Hematopoietic multipotent progenitor cell treated with erythropoietin and hydrocortisone succinate and interleukin-3 and kit ligand, for 6 days (in vitro differentiated cells): ENCODE results near the gene CCDC116.
"Not testable (repeated sequence)": the region's sequence is repeated elsewhere in the genome, so short reads cannot be mapped to it uniquely, and the experiment has no call there.

Experiments used
- DNase-seq: peaks from one replicate; pipeline ENCODE4 v3.0.0-alpha.2; 2015

Gene CCDC116

DNA sequence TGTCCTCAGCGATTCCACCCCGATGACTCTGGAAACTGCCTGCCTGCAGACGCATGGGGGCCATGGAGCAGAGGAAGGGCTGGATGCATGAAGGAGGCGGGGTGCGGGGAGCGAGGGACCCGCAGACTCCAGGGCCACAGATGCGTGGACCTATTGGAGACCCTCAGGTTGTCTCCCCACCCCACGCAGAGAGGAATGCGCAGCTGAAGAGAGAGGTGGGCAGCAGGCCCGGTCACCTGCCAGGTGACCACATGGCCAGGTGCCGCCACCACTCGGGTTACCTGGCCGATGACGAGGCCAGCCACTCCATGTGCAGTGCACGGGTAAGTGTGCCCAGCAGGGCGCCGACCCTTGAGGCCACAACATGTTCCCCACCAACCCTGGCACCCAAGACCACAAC lies 371 bp downstream of the CCDC116 start:
- no peak for DNase-seq

DNA sequence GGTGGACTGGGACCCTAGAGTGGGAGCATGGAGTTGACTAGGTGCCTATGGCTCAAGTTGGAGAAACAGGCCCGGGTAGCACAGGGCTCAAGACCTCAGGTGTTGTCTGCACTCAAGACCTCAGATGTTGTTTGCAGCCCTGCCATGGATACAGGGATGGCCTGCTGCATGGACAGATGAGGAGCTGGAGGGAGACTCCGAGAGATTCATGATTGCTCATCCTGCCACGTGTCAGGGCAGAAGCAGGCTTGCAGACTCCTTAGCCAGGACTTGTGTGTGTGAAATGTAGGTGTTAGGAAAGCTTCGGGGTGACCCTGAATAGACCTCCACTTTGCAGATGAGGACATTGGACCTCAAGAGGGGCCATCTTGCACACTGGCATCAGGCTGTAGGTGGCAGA lies 921 bp downstream of the CCDC116 start:
- DNase-seq: no peak

GRCh38 chr22:21634081-21634480 lies 1.5 kb downstream of the CCDC116 start:
- DNase-seq: no peak

DNA sequence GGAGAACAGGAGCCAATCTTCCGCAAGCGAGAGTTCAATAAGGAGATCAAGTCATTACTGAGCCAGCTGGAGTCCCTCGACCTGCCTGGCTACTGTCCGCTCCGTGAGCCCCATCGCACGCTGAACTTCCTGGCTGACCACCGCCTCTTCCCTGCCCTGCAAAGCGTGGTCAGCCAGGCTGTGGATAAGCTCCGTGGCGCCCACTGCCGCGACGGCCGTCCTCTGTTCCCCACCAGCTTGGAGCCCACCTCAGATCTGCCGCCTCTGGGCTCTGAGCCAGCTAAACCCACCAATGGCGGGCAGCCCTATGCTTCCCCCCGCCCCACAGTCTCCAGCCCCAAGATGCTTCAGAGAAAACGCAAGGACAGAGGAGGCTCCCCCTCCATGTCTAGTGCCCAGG lies 2.3 kb downstream of the CCDC116 start:
- DNase-seq: no peak

DNA sequence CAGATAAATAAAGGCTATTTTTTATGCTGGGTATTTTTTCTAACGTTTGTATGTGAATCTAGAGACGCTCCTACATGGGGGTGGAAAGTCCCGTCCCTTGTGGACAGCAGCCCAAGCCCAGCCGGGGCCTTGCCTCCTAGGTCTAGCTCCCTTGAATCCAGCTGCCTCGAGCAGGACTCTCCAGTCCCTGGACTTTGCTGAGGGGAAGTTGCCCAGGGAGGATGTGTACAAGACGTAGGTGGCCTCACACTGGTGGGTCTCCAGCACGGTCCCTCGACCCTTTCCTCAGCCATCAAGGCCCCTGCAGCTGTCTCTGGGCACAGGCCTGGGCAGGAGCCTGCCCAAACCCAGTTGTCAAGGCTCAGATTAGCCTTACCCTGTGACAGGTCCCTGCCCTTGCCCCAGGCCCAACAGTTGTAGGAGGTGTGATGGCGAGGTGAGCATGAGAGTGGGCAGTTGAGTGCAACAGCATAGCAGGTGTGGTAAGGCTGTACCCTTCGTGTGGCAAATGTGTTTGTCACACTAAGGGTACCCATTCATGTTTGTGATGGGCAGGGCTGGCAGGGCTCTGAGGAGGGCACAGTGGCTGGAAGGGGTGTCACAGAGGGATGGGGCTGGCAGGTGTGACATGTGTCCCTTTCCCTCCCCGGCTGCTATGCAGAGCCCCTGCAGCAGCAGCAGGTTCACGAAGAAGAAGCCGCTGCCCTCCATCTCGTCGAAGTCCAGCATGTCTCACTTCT lies 3.4 kb downstream of the CCDC116 start:
- DNase-seq: no peak

DNA sequence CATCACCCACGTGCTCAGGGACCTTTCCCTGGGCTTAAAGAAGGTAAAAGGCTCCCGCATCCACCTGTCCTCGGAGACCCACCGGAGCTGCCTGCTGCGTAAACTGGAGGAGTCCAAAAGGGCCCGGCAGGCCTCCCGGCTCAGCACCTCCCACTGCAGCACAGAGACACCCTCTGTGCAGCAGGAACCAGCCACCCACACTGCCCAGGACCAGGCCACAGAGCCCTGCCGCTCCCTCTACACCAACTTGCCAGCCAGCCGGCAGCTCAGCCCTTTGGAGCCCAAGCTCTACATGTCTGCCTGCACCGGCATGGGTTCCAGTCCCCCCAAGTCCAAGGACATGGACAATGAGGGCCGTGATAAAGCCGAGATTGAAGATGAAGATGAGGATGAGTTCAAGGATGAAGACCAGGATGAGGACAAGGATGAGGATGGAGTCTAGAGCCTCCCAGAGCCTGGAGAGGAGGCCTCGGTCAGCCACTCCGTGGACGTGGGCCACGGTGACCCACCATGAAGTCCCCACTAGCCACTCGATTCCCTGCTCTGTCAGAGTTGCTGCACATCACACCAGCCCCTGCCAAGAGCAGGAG lies 4.2 kb downstream of the CCDC116 start:
- no peak for DNase-seq

DNA sequence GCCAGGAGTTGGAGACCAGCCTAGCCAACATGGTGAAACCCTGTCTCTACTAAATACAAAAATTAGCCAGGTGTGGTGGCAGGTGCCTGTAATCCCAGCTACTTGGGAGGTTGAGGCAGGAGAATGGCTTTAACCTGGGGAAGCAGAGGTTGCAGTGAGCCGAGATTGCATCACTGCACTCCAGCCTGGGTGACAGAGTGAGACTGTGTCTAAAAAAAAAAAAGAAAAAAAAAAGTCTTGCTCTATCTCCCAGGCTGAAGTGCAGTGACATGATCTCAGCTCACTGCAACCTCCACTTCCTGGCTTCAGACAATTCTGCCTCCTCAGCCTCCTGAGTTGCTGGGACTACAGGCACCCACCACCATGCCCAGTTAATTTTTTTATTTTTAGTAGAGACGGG lies 4.9 kb downstream of the CCDC116 start:
- not testable (repeated sequence) for DNase-seq

- DNase-seq: no peak
Observed at GRCh38 chr22:21639359-21639758, 6.8 kb downstream of the CCDC116 start.

- no peak for DNase-seq
Observed at GRCh38 chr22:21640810-21641209, 8.2 kb downstream of the CCDC116 start.

GRCh38 chr22:21641417-21641788 lies 8.8 kb downstream of the CCDC116 start:
- DNase-seq: peak; percentile 64

DNA sequence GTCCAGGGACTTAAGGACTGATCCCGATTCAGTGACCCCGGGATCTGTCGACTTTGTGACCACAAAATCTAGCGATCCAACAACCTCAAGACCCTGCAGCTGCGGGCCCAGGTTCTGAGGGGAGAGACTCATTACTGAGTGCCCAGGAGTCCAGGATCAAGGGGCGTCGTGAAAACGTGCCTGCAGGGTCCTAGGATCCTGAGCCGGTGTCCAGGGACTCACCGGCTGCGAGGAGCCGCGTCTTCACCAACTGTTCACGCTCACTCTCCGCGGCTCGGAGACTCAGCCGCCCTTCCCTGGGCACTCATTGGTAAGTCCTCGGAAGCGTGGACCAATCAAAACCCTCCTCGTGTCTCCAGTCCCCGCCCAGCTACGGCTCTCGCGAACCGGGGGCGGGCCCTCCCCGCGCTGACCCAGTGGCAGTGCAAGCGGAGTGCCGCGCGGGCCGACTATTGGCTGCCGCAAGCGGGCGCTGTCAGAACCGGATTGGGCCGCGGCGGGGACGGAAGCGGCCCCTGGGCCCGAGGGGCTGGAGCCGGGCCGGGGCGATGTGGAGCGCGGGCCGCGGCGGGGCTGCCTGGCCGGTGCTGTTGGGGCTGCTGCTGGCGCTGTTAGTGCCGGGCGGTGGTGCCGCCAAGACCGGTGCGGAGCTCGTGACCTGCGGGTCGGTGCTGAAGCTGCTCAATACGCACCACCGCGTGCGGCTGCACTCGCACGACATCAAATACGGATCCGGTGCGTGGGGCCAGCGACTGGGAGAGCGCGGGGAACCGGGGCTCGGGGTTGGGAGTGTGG lies 9.4 kb downstream of the CCDC116 start, which contains the start of gene SDF2L1:
Gene SDF2L1 (plus strand): TSS at position 514 of the 795 bp plus-strand sequence. CDS start 35 bp downstream, at position 549.
- DNase-seq: peak; percentile 99

DNA sequence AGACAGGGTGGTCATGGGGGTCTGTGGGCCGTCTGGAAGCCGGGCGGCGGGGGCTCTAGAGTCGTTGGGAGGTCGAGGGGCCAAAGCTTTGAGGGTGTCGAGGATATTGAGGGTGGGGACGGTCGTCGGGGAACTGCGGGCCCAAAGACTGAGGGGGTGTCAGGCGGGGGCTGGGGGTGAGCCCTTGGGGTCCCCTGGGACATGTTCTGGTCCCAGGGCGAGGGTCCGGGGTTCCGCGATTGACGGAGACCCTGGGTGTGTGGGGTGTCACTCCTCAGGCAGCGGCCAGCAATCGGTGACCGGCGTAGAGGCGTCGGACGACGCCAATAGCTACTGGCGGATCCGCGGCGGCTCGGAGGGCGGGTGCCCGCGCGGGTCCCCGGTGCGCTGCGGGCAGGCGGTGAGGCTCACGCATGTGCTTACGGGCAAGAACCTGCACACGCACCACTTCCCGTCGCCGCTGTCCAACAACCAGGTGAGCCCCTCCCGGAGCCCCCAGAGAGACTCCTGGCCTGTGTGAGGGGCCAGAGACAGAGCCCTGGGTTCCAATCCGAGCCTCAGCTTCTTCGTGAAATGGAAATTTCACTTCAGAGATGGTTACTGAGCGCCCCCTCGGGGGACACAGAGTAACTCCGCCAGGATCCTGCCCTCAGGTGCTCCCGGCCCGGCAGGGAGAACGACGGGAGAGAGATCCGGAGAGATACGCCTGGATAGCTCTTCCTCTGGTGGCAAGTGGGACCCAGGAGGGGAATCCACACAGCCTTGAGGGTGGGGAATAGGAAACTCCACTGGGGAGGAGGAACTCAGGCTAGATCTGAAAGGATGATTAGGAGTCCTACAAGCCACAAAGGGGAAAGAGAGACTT lies 10.3 kb downstream of the CCDC116 start:
- peak; percentile 85 for DNase-seq

- DNase-seq: peak; percentile 44
Observed at GRCh38 chr22:21643533-21644357, 11.2 kb downstream of the CCDC116 start.

DNA sequence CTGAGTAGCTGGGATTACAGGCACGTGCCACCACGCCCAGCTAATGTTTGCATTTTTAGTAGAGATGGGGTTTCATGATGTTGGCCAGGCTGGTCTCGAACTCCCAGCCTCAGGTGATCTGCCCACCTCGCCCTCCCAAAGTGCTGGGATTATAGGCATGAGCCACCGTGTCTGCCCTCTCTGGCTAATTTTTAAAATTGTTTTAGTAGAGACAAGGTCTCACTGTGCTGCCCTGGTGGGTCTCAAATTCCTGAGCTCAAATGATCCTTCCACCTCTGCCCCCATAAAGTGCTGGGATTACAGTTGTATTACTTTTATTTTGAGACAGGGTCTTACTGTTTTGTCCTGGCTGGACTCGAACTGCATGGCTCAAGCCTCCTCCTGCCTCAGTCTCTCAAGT lies 13.0 kb downstream of the CCDC116 start:
- not testable (repeated sequence) for DNase-seq

GRCh38 chr22:21646608-21647590 lies 14.3 kb downstream of the CCDC116 start:
- peak; percentile 95 for DNase-seq

DNA sequence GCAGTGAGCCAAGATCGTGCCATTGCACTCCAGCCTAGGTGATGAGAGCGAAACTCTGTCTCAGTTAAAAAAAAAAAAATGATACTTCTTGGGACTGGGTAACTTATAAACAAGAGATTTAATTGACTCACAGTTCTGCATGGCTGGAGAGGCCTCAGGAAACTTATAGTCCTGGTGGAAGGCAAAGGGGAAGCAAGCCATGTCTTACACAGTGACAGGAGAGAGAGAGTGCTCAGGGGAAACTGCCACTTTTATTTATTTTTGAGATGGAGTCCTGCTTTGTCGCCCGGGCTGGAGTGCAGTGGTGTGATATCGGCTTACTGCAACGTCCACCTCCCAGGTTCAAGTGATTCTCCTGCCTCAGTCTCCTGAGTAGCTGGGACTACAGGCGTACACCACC lies 17.7 kb downstream of the CCDC116 start:
- no peak for DNase-seq

- DNase-seq: peak; percentile 53
Observed at GRCh38 chr22:21650823-21651520, 18.4 kb downstream of the CCDC116 start.

GRCh38 chr22:21651521-21652009 lies 19.0 kb downstream of the CCDC116 start:
- DNase-seq: no peak

DNA sequence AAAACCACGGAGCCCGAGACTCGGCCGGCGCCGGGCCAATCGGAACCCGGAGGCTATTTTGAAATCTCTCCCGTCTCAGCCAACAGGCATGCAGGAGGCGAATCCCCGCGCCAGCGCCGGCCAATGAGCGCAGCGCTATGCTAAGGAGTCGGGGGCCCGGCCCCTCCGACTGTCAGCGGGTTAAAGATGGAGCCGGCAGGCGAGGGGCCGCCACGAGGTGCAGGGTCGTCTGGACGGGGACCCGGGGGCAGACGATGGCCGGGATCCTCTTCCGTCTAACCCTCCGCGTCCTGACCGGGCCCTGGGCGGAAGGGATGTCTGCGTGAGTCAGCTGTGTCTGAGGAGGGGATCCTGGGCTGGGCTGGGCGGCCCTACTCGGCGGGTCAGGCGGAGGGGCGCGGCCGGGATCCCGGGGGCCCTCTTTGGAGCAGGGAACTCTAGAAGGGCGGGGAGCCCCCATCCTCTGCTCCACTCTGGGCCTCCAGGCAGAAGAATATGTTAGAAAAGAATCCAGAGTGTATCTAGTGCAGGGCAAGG lies 19.5 kb downstream of the CCDC116 start:
- DNase-seq: peak; percentile 95
